Activated CD8-positive, alpha-beta memory T cell treated with anti-CD3 and anti-CD28 coated beads for 4 hours (primary cell): ENCODE measurements around the gene SIRPG.
"Not testable (repeated sequence)": the region's sequence is repeated elsewhere in the genome, so short reads cannot be mapped to it uniquely, and the experiment has no call there.

Experiments used
- DNase-seq, 2 donors: peaks; one replicate each; pipeline ENCODE4 v3.0.0-alpha.2; 2020; ENCODE audit warnings: low read depth in 2 of 2

Gene SIRPG

DNA sequence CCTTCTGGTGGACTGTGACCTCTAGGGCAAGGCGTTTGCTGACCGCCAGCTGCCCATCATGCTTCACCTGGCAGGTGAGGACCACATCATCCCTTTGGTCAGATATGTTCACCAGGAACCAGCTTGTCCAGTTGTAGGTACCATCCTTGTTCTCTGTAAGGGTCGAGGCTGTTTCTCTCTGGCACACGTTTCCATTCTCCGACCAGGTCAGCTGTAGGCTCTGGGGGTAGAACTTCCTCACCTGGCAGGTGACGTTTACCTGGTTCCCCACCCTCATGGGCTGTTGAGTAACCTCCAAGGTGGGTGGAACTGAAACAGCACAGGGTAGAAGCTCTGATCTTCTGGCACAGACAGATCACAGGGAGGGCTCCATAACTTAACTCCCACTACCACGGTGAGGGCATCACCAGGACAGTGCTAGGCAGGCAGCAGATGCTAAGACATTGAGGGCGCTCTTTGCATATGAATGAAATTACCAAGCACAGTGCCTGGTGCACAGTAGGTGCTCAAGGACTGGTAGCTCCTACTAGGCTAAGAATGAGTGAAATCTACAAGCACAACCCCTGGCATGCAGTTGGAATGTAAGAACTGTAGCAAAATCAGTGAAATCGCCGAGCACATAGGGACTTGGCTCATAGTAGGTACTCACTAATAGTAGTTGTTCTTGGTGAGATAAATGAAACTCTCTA, 22.1 kb downstream of the SIRPG start:
- no peak for DNase-seq

DNA sequence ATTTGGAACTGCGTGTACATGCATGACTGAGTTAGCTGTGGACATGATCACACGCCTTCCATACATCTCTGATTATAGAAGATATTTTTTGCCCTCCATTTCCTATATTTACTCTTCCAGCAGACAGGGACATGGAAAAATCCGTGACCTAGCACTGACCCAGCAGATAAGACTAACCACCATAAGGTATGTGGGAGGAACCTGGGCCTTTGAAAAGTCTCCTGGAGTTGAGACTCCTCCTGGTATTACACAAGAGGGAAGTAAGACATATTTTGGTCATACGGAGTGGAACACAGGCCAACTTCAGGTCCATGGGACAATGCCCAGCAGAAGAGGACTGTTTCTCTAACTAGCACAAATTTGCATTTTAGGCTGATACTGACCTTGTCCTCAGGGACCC, 24.0 kb downstream of the SIRPG start:
- DNase-seq, result no peak

DNA sequence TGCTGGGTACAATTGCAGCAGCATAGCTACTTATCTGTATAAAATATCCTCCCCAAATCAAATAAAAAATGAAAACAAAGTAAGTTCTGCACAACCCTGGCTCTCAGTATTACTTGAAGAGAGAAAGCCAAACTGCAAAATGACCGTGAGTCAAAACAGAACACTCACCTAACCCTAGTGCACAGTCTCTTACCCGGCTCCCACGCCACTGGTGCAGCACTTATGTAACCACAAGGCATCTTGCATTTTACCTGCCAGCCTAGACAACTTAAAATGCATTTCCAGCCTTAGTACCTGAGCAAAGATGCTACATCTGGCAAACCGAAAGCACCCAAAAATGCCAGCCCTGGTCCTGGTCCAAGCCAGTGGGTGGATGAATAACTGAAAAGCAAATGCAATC, 25.4 kb downstream of the SIRPG start:
- peak in 1 of 2 donors; percentile 9 for DNase-seq

DNA sequence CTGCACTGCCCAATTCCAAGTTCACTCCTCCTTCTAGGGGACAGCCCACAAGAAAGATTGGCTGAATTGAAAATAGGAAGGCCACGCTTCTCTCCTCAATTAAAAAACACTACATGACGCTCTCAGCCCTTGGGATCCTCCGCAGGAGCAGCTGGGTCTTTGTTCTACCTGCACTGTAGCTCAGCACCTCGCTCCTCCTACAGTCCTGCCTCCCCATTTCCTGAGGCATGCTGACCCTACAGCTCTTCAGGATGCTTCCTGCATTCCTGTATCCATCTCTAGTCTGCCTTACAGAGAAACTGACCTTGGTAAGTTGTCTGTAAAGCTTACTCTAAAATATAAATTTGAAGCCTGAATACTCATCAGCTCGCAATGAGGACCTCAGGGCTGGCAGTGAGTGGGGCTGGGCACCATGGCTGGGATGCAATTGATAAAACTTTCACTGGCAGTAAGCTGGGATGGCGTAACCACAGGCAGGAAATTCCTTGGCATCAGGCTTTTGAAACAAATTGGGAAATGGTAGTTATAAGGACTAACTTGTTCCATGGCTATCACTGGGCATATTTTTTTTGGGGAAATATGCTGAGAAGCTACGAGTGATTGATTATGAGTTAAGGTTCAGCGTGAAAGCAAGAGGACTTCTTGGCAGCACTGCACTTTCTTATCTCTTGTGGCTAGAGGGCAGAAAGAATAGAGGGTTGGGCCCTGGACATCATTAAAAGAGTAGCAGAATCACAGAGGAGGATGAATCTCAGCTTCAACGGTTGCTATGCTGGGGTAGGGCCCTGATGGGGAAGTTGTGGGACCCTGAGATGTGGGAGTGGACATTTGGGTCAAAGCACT, 26.0 kb downstream of the SIRPG start:
- no peak for DNase-seq

DNA sequence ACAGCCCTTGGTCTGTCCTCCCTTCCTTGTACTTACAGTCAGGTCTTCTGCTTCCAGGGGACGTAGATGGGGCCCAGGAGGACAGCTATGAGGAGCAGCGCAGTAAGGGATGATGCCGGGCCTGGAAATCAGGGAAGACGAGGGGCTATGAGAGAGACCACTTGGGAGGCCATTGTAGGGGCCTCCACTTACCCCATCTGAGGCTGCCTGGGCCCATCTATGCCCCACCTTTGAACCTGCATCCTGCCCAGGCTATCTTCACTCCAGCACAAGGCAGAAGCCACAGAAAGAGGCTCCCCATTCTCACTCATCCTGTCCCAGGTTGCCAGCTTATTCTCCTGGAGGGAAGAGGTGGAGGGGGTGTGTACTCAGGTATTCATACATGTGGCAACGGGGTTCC, 27.4 kb downstream of the SIRPG start:
- no peak for DNase-seq

DNA sequence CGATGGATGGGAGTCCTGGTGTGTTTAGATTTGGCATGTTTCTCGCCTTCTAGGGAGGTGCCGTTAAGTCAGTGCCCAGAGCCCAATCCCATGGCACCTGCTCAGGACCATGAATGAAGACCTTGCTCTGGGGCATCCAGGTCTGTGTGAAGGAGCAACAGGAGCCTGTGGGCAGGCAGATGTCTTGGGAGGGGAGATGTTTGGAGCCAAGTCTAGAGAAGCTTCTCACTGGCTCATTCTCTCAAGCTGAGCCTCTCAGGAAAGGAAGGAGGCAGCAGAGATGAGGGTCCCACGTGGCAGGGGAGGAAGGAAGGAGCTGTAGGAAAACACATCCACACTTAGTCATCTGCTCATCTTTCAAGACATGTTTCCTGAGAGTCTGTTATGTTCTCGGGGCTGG, 28.3 kb downstream of the SIRPG start:
- no peak for DNase-seq

DNA sequence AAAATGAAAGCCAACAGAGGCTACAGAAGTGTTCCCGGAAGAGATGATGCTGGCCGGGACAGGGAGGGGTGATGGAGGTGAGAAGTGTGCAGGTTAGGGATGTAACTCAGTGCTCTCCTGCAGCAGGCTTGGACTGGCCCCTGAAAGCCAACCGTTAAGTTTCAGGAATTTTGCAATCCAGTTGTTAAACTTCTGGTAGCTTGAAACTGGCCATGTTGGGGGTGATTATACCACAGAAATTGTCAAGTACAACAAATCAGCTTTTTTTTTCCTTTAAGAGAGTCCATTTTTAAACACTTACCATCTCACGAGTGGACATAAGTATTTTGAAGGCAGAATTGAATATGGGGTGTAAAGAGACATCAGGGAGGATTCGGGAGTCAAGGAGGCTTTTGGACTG, 29.0 kb downstream of the SIRPG start:
- DNase-seq, result no peak

DNA sequence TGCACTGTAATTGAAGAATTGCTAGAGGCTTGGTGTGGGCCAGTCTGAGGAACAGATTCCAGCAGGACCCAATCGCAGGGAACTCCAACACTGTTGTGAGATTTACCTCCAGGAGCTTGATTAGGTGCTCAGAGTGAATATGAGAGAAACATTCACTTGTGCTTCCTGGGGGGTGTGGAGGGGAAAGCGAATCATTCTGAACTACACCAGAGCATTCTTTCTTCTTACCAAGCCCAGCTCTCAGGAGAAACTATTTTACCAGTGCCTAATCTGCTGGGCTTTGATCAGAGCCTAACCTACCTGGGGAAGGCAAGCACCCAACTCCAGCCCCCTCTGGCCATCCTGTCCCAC, 30.4 kb downstream of the SIRPG start:
- no peak for DNase-seq

DNA sequence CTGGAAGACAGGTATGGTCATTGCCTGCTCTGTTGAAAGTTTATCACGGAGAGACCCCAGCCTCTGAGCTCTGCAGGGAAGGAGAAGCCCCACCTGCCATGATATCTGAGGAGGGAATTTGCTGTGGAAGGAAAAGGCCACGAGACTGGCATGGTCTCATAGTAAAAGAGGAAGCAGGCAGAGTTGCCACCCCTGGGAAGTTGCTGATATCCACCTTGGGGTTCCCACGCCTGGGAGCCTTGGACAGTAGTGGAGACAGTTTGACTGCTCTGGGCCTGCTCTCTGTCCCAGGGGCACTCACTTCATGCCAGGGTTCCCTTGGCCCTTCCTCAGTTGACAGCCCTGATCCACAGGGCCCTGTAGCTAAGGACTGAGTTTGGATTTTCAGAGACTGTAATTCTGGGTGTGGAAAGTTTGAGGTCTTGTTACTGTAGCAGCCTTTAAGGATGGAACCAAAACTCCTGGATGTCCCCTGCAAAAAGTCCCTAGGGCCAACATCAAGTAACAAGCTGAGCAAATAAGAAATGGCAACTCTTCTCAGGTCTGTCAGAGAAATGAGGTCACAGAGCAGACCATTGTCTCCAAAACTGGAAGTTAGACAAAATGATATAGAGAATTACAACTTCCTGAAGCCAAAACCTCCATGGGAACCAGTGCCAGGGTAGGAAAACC, 30.9 kb downstream of the SIRPG start:
- no peak for DNase-seq

DNA sequence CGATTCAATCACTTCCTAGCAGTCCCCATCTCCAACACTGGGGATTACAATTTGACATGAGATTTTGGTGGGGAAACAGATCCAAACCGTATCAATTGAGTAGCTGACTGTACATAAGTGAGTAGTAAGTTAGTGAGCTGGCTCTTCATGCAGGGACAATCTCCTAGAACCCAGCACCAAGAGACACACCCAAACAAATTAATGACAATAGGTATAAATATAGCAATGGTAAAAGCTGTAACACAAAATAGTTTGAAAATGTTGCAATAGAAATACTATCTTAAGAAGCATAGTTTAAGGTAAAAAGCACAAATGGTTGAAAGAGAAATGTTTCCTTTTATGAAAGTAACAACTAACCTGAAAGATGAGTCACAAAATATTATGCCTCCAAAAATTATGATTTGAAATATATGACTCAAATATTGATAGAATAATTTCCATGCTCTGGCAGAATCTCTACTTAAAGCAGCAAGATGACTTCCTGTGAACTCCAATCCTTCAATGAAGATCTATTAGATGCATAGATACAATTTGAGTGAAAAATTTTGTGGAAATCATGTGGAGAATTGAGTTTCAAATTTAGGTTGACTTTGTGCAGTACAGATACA, 32.4 kb downstream of the SIRPG start:
- no peak for DNase-seq

DNA sequence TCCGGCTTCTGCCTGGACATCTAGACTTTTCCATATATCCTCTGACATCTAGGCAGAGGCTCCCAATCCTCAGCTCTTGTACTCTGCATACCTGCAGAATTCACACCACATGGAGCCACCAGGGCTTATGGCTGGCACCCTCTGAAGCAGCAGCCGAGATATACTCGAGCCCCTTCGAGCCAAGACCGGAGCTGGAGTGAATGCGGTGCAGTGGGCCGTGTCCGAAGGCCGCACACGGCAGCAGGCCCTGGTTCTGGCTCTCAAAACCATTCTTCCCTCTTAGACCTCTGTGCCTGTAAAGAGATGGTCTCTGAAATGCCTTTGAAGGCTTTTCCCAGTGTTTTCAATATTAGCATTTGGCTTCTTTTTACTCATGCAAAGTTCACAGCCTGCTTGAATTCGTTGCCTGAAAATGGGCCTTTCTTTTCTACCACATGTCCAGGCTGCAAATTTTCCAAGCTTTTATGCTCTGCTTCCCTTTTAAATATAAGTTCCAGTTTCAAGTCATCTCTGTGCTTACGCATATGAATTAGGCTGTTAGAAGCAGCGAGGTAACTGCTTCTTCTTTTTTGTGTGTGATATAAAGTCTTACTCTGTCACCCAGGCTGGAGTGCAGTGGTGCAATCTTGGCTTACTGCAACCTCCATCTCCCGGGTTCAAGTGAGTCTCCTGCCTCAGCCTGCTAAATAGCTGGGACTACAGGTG, 33.9 kb downstream of the SIRPG start:
- no peak for DNase-seq

DNA sequence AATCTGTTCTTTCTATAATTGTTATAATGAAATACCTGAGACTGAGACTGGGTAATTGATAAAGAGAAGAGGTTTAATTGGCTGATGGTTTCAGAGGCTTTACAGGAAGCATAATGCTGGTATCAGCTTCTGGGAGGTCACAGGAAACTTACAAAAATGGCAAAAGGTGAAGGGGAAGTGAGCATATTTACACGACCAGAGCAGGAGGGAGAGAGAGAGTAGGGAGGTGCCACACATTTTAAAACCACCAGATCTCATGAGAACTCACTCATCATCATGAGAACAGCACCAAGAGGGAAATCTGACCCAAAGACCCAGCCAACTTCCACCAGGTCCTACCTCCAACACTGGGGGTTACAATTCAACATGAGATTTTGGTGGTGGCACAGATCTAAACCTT, 35.1 kb downstream of the SIRPG start:
- no peak for DNase-seq

DNA sequence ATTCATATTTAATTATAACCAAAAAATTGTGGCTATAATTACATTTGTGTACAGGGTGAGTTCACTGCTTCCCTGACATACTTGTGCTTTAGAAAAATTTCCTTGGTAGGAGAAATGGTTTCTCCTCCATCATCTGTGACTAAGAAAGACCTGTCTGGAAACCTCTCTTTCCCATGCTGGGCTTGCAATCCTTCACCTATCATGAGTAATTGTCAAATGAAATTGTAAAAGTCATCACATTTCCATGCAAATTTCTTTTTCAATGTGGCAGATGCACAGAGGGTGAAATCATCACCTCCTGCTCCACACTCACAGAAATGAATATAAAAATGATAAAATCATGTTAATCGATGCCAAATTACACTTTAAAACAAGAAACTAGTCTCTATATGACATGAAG, 36.3 kb downstream of the SIRPG start:
- DNase-seq, result no peak

DNA sequence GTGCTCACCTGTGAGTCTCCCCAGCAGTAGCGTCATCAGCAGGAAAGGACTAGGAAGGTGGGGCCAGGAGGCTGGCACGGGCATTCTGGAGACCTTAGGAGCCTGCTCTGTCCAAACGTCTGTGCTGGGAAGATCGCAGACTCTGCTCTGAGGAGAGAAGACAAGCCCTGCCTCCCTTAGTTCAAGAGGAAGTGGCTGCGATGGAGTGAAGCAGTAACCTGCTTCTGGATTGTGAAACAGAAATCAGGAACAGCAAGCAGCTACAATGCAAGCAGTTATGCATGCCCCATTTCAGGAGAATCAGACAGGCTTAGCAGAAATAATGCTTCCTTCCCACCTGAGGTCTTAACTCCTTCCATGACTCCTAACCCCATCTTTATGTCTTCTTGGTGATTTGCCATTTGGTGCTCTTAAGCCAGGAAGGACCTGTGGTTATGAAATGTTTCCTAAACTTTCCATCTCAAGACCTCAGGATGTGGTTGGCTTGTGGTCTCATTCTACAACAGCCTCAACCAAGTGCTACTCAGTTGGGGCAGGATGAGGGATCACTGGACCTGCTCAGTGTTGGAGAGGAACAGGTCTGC, 37.6 kb downstream of the SIRPG start, which contains the start of gene SIRPB1:
TSS of gene SIRPB1 (minus strand) at position 149 of the 584 bp plus-strand sequence. CDS start at position 84, 65 bp downstream.
- DNase-seq, result no peak

DNA sequence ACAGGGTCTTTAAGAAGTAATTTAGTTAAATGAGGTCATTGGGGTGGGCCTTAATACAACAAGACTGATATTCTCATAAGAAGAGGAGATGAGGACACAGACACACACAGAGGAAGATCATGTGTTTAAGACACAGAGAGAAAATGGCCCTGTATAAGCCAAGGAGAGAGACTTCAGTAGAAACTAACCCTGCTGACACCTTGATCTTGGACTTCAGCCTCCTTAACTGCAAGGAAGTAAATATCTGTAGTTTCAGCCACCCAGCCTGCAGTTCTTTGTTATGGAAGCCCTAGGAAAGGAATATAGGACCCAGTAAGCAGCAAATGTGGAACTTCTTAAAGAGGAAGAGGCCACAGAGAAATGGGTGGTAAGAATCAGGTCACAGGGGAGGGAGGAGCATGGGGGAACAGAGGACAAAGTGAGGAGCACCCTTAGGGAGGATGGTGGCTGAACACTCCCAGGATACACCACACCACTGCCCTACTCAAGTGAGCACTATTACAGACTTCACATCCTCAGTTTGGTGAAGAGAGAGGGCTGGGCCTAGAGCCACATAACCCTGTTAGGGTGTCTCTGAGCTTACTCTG, 38.5 kb downstream of the SIRPG start:
- DNase-seq, result no peak

DNA sequence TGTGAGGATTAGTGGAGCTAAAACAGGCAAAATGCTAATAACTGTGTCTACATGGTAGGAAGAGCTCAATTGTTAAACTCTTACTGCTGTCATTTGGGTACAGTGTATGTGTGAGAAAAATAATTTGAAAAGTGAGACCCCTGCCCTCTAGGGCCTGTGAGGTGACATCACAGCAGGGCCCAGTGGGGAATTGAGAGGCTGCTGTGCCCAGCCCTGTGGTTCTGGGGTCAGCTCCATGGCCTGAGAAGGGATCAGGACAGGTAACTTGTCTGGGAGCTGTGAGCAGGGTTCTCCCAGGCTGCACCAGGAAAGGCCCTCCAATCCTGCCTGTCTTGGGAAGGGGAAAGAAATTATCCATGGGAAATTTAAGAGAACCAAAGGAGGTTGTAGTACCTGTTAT, 39.1 kb downstream of the SIRPG start:
- no peak for DNase-seq

DNA sequence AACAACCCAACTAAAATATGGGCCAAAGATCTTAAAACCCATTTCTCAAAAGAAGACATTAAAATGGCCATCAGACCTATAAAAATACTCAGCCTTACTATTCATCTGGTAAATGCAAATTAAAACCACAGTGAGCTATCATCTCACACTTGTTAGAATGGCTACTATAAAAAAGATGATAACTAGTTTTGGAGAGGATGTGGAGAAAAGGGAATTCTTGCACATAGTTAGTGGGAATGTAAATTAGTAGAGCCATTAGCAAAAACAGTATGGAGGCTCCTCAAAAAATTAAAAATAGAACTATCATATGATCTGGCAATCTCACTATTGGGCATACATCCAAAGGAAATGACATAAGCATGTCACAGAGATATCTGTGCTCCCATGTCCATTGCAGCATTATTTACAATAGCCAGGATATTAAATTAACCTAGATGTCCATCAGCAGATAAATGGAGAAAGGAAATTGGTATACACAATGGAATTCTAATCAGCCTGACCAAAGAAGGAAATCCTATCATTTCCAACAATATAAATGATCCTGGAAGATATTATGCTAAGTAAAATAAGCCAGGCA, 40.6 kb downstream of the SIRPG start:
- DNase-seq, result no peak

DNA sequence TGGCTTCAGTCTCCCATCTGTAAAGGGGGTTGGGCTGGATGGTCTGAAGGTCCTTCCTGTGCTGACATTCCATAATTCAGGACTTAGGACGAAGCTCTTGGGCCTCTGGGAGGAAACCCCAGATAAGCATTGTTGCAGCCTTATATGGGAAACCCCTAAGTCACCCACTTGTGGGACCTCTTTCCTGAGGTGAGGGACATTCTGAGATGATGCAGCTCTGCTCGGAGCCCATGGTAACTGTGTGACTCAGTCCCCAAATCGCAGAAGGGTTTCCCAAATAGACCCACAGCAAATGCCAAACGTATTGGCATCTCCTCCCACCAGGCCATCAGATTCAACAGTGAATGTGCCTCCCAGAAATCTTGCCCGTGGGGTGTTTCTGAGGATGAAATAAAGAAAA, 47.2 kb downstream of the SIRPG start:
- not testable (repeated sequence) for DNase-seq

DNA sequence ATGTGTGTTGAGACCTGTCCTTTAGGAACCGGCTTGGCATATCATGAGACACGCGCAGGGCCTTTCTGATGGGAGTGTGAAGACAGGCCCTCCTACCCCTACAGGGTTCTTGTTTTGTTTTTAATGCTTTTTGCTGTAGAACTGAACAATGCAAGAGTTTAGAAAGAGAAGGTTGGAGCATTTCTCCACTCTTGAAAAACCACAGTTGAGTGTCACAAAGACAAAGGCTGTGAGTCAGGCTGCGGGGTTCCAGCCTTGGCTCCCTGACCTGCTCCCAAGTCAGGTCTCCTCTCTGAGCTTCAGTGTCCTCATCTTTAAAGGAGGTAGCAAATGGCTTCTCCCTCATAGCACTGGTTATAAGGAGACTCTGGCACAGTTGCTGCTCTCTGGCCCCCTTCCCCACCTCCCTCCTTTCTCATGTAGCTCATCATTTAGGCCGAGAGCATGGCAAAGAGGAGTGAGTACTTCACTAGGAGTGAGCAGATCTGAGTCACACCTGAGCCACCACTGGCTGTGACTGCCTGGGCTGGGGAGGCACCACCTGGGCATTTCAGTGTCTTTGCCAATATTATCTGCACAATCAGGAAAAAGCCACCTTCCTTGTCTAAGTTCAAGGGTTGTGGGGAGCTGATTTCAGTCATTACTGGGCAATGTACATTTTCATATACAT, 48.8 kb downstream of the SIRPG start:
- not testable (repeated sequence) for DNase-seq

DNA sequence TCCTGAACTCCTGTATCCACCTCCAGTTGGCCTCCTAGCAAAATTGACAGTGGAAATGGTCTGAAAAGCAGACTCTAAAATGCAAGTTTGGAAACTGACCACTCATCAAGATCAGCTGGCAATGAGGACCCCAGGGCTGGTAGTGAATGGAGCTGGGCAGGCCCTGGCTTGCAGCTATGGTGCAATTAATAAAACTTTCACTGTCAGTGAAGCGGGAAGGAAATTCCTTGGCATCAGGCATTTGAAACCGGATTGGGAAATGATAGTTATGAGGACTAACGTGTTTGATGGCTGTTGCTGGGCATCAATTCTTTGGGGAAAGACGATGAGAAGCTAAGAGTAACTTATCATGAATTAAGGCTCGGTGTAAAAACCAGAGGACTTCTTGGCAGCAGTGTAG, 56.8 kb downstream of the SIRPG start:
- no peak for DNase-seq
